ENCODE results near the gene PHLDB3.
"Not testable (repeated sequence)": the region's sequence is repeated elsewhere in the genome, so short reads cannot be mapped to it uniquely, and the experiment has no call there.

PHLDB3 gene

GRCh38 chr19:43446746-43447489, 57.6 kb downstream of the PHLDB3 start:
- peak; percentile 60 to 71 for DNase-seq (ENCODE audit: low read depth in 2 of 2, low spot score in 1 of 2)

- DNase-seq (ENCODE audit: low read depth in 2 of 2, low spot score in 1 of 2), result no peak
Measured at GRCh38 chr19:43445426-43445825, 59.1 kb downstream of the PHLDB3 start.

GRCh38 chr19:43444531-43445287, 59.8 kb downstream of the PHLDB3 start:
- no peak for DNase-seq (ENCODE audit: low read depth in 2 of 2, low spot score in 1 of 2)

GRCh38 chr19:43444091-43444490, 60.5 kb downstream of the PHLDB3 start:
- not testable (repeated sequence) for DNase-seq (ENCODE audit: low read depth in 2 of 2, low spot score in 1 of 2)

GRCh38 chr19:43441716-43442115, 62.8 kb downstream of the PHLDB3 start:
- DNase-seq (ENCODE audit: low read depth in 2 of 2, low spot score in 1 of 2), result no peak

- DNase-seq (ENCODE audit: low read depth in 2 of 2, low spot score in 1 of 2), result no peak
Measured at GRCh38 chr19:43439709-43440063, 64.9 kb downstream of the PHLDB3 start.

- DNase-seq (ENCODE audit: low read depth in 2 of 2, low spot score in 1 of 2), result no peak
Measured at GRCh38 chr19:43439032-43439708, 65.4 kb downstream of the PHLDB3 start.

GRCh38 chr19:43438291-43439031, 66.1 kb downstream of the PHLDB3 start:
- no peak for DNase-seq (ENCODE audit: low read depth in 2 of 2, low spot score in 1 of 2)

GRCh38 chr19:43437712-43438111, 66.8 kb downstream of the PHLDB3 start:
- no peak for DNase-seq (ENCODE audit: low read depth in 2 of 2, low spot score in 1 of 2)

- DNase-seq (ENCODE audit: low read depth in 2 of 2, low spot score in 1 of 2), result not testable (repeated sequence)
Measured at GRCh38 chr19:43437284-43437683, 67.3 kb downstream of the PHLDB3 start.

GRCh38 chr19:43435775-43436174, 68.8 kb downstream of the PHLDB3 start:
- DNase-seq (ENCODE audit: low read depth in 2 of 2, low spot score in 1 of 2), result no peak

- DNase-seq (ENCODE audit: low read depth in 2 of 2, low spot score in 1 of 2), result no peak
Measured at GRCh38 chr19:43433689-43434088, 70.9 kb downstream of the PHLDB3 start.

- DNase-seq (ENCODE audit: low read depth in 2 of 2, low spot score in 1 of 2), result no peak
Measured at GRCh38 chr19:43433358-43433673, 71.2 kb downstream of the PHLDB3 start.

- DNase-seq (ENCODE audit: low read depth in 2 of 2, low spot score in 1 of 2), result no peak
Measured at GRCh38 chr19:43430976-43431375, 73.6 kb downstream of the PHLDB3 start.

GRCh38 chr19:43430142-43430710, 74.3 kb downstream of the PHLDB3 start:
- DNase-seq (ENCODE audit: low read depth in 2 of 2, low spot score in 1 of 2), result no peak

- DNase-seq (ENCODE audit: low read depth in 2 of 2, low spot score in 1 of 2), result no peak
Measured at GRCh38 chr19:43429395-43429794, 75.2 kb downstream of the PHLDB3 start.

GRCh38 chr19:43425567-43426392, 78.8 kb downstream of the PHLDB3 start:
- no peak for DNase-seq (ENCODE audit: low read depth in 2 of 2, low spot score in 1 of 2)
